DND-41 (cell line): ENCODE data around the gene MAGOHB.

Experiments
- CTCF ChIP-seq: IDR thresholded peaks from 2 replicates; pipeline ENCODE4 v1.5.1; 2012; ENCODE audit warnings: borderline replicate concordance, low read length, moderate library complexity, mild to moderate bottlenecking; ENCODE audit not compliant: poor library complexity, severe bottlenecking; ENCODE audit errors: extremely low read depth
- EZH2 ChIP-seq: IDR thresholded peaks from 3 replicates; pipeline ENCODE4 v1.6.1; 2012; ENCODE audit warnings: borderline replicate concordance, low read depth, mild to moderate bottlenecking, moderate library complexity, low read length, inconsistent platforms; ENCODE audit not compliant: severe bottlenecking

GRCh38 chr12:10636124-10636523, 22.7 kb upstream of the MAGOHB start:
- TF ChIP-seq EZH2 (no peak), CTCF (no peak)
